GM21825 (cell line): Measurements from ENCODE around the gene KCNK4.
A peak's percentile ranks its signal among the peaks of the same experiment; 100 is the strongest.
"Not testable (repeated sequence)": the region's sequence is repeated elsewhere in the genome, so short reads cannot be mapped to it uniquely, and the experiment has no call there.

ENCODE experiments used
- ATAC-seq: cut with Tn5 transposase; IDR thresholded peaks from one replicate; pipeline ENCODE4 v1.9.1; 2021; ENCODE audit warnings: mild to moderate bottlenecking, moderate library complexity; ENCODE audit not compliant: unreplicated experiment

Gene KCNK4

DNA sequence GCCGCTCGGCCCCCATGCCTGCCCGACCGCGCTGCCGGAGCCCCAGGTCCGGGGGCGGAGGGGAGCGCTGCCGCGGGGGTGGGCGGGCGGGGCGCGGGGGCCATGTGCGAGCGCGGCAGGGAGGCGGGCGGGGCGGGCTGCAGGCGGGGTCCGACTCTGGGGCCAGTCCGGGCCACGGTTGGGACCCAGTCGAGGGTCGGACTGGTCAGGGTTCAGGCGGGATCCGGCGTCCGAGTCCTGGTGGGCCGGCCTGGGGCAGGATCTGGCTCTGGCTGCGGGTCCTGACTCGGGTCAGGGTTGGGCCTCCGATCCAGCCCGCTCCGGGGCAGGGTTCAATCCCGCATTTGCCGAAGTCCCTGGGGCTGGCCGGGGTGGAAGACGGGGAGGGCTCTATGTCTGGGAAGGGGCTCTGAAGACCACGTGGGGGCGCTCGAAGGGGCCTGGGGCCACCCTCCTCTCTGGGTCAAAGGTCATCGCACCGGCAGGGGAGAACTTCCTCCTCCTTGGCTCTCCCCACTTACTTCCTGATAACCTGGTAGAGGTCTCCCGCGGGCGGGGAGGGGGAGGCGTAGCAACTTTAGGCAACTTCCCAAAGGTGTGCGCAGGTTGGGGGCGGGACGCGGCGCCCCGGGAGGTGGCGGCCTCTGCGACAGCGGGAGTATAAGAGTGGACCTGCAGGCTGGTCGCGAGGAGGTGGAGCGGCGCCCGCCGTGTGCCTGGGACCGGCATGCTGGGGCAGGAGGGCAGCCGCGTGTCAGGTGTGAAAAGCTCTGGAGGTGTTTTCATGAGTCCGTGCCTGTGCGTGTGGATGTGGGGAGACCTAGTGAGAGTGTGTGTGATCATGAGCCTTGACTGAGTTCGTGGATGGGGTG, 14.8 kb downstream of the KCNK4 start:
- peak; percentile 31 for ATAC-seq

DNA sequence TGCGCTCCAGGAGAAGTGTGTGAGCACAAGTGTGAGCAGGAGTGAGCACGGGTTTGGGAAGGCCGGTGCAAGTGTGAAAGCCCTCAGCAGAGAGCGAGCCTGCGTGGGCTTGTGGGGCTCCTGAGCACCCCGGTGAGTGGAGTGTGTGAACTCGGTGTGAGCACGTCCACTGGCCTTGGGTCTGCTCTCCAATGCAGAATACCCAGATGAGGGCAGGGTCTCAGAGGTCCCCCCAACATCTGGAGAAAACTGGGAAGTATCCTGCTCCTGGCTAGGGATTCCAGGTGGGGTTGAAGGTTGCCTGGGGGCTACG, 15.4 kb downstream of the KCNK4 start:
- no peak for ATAC-seq

GRCh38 chr11:64306876-64307622, 15.9 kb downstream of the KCNK4 start:
- no peak for ATAC-seq

- ATAC-seq: not testable (repeated sequence)
Observed at GRCh38 chr11:64307795-64308194, 16.7 kb downstream of the KCNK4 start.

GRCh38 chr11:64312947-64313346, 21.8 kb downstream of the KCNK4 start:
- ATAC-seq: no peak

- no peak for ATAC-seq
Observed at GRCh38 chr11:64313491-64314145, 22.5 kb downstream of the KCNK4 start.

GRCh38 chr11:64314146-64314804, 23.2 kb downstream of the KCNK4 start:
- ATAC-seq: no peak

- no peak for ATAC-seq
Observed at GRCh38 chr11:64314805-64315561, 23.9 kb downstream of the KCNK4 start.

GRCh38 chr11:64315667-64316526, 24.8 kb downstream of the KCNK4 start:
- ATAC-seq: not testable (repeated sequence)

- ATAC-seq: peak; percentile 2
Observed at GRCh38 chr11:64316672-64317324, 25.7 kb downstream of the KCNK4 start.

DNA sequence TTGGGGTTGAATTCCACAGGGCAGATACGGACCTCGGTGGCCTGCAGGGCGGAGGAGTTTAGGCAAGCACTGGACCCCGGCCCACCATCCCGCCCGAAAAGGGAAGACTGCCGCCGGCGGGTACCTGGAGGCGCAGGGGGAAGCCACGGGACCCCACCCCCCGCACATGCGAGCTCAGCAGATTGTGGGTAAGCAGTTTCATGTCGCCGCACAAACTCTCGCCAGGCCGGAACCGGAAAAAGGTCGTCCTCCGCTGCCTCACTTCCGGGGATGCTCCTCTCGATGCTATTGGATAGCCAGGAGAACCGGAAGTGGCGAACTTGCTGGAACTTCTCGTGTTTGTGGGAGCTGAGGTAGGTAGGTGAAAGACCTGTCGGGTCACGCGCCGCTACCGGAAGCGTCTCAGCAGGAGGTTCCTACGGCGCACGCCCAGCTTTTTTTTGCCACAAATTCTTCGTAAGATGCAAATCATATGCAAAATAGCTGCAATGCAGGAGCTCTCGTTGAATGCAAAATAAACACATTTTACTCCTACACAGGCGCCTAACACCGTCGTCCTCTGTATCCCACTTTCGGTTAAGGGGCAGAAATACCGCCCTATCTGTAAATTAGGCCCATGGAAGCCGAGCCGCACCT, 26.3 kb downstream of the KCNK4 start, which contains the start of gene TRMT112:
TRMT112 (minus strand) TSS at position 235 of the 636 bp plus-strand sequence; CDS start at position 202, 33 bp downstream.
- peak; percentile 55 for ATAC-seq

DNA sequence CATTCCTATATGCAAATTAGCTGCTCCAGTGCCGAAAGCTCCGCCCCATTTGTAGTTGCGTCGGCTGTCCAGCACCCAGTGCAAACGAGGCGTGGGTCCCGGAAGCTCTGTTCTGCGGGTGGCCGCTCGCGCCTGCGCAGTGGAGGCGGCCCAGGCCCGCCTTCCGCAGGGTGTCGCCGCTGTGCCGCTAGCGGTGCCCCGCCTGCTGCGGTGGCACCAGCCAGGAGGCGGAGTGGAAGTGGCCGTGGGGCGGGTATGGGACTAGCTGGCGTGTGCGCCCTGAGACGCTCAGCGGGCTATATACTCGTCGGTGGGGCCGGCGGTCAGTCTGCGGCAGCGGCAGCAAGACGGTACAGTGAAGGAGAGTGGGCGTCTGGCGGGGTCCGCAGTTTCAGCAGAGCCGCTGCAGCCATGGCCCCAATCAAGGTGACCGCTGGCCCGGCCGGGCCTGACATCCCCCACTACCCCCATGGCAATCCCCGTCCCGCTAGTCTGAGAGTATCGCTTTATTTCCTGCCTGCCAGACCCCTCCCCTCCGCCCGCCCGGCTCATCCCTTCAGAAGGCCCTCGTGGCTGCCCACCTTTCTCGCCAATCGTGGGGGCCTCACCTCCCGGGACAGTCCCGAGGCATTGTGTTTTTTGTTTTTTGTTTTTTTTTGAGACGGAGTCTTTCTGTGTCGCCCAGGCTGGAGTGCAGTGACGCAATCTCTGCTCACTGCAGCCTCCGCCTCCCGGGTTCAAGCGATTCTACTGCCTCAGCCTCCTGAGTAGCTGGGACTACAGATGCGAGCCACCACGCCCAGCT, 27.1 kb downstream of the KCNK4 start, which contains the start of gene PRDX5:
PRDX5 (plus strand) TSS at position 161 of the 805 bp plus-strand sequence; CDS start at position 256, 95 bp downstream.
- peak; percentile 56 for ATAC-seq

DNA sequence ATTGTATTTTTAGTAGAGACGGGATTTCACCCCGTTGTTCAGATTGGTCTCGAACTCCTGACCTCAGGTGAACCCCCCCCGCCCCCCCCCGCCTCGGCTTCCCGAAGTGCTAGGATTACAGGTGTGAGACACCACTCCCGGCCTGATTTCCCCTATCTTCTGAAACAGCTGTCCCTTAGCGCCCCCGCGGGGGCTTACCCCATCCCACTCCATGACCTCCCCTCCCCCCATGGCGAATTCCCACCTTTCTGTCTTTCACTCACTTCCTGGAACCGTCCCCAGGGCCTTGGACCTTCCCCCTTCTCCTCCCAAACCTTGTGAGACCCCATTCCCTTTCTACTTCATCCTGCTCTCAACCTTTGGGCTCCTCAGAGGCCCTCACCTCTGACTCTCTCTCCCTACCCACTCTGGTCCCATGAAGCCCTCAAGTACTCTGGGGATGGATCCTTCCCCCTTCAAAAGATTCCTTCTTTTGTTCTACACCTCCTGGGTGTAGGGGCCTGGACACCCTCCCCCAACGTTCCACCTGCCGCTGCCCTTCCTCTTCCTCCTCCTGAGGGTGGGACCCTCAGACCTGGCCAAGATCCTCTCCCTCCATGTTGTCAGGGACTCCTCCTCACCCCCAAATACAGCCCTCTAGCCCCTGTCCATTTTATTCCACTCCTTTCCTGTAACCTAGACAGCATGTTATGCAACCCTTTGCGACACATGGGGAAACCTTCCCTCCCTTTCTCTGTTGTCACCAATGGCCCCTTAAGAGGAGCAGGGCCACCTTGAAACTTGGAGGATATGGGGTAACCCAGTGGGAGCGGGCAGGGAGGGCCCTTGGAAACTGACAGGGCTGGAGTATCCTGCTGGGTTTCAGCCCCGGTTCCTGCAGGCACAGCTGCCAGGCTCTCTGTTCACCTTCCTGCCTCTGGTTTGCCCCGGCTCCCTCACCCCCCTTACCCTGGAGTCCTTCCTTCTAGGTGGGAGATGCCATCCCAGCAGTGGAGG, 28.0 kb downstream of the KCNK4 start:
- no peak for ATAC-seq

DNA sequence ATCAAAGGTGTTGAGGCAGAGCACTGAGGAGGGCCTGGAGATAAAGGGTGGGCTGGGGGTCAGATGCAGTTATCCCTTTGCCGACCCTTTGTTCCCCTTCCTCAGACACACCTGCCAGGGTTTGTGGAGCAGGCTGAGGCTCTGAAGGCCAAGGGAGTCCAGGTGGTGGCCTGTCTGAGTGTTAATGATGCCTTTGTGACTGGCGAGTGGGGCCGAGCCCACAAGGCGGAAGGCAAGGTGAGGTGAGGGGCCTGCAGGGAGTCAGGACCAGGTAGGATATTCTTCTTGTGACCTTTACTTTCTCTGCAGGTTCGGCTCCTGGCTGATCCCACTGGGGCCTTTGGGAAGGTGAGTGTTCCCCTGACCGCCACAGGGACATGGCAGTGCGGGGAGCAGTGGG, 29.5 kb downstream of the KCNK4 start:
- no peak for ATAC-seq

GRCh38 chr11:64321026-64321425, 29.9 kb downstream of the KCNK4 start:
- no peak for ATAC-seq

DNA sequence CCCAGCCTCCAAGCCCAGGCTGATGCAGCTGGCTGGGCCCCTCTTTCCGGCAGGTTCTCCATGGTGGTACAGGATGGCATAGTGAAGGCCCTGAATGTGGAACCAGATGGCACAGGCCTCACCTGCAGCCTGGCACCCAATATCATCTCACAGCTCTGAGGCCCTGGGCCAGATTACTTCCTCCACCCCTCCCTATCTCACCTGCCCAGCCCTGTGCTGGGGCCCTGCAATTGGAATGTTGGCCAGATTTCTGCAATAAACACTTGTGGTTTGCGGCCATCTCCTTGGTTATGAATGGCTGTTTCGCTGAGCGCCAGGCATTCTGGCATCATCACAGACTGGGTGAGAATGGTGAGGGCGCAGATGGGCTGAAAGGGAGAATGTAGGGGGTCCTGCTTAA, 30.4 kb downstream of the KCNK4 start:
- no peak for ATAC-seq
